BLaER1 (cell line): ENCODE results near the gene TRIM28.

Source experiments
- H3K27ac ChIP-seq: shearing (Covaris generic); formaldehyde crosslinking; 2 replicates; pipeline ENCODE4 v1.8.1; 2022
- H3K27me3 ChIP-seq: shearing (Covaris generic); formaldehyde crosslinking; 2 replicates; pipeline ENCODE4 v1.8.1; 2022
- H3K36me3 ChIP-seq: shearing (Covaris generic); formaldehyde crosslinking; 2 replicates; pipeline ENCODE4 v1.8.1; 2022
- H3K4me1 ChIP-seq: shearing (Covaris generic); formaldehyde crosslinking; 2 replicates; pipeline ENCODE4 v1.8.1; 2022
- H3K4me2 ChIP-seq: shearing (Covaris generic); formaldehyde crosslinking; 2 replicates; pipeline ENCODE4 v1.8.1; 2022
- H3K4me3 ChIP-seq: shearing (Covaris generic); formaldehyde crosslinking; 2 replicates; pipeline ENCODE4 v1.8.1; 2022
- H3K9ac ChIP-seq: shearing (Covaris generic); formaldehyde crosslinking; 2 replicates; pipeline ENCODE4 v1.8.1; 2022
- H3K9me3 ChIP-seq: shearing (Covaris generic); formaldehyde crosslinking; 2 replicates; pipeline ENCODE4 v1.8.1; 2022
- H4K20me1 ChIP-seq: shearing (Covaris generic); formaldehyde crosslinking; 2 replicates; pipeline ENCODE4 v1.8.1; 2022
- Cebpa-rat ChIP-seq: shearing (Covaris generic); IDR thresholded peaks from 2 replicates; pipeline ENCODE4 v1.8.1; 2022

Gene TRIM28

GRCh38 chr19:58554494-58555368 is 10.9 kb downstream of the TRIM28 start, which contains the start of gene CHMP2A:
Gene CHMP2A (minus strand): TSS chr19:58555105. CDS start chr19:58554212, 893 bp downstream.
- Histone ChIP-seq H3K4me3 (peak within 1 kb of the TSS; percentile 78), H3K36me3 (peaks cover 60% of the 10 kb centered on the region), H3K27me3 (no peaks in the 10 kb centered on the region), H3K4me1 (peaks cover 48% of the 10 kb centered on the region), H4K20me1 (peaks cover 66% of the 10 kb centered on the region), H3K9me3 (no peaks in the 10 kb centered on the region), H3K4me2 (peak within 1 kb of the TSS; percentile 89), H3K27ac (peak within 1 kb of the TSS; percentile 91), H3K9ac (peak within 1 kb of the TSS; percentile 91)
- peak; percentile 62 for TF ChIP-seq Cebpa-rat

- H3K4me3 ChIP-seq, result peak overlapping the region; percentile 78
- peaks cover 54% of the 10 kb centered on the region for H3K36me3 ChIP-seq
- TF ChIP-seq Cebpa-rat, result no peak
- H3K4me2 ChIP-seq, result peak overlapping the region; percentile 89
- H4K20me1 ChIP-seq, result peaks cover 59% of the 10 kb centered on the region
- H3K9me3 ChIP-seq, result no peaks in the 10 kb centered on the region
- H3K4me1 ChIP-seq, result peaks cover 48% of the 10 kb centered on the region
- H3K27me3 ChIP-seq, result no peaks in the 10 kb centered on the region
- peak overlapping the region; percentile 91 for H3K27ac ChIP-seq
- peak overlapping the region; percentile 91 for H3K9ac ChIP-seq
Measured at GRCh38 chr19:58555369-58555885, 11.6 kb downstream of the TRIM28 start.

- Histone ChIP-seq H3K9ac (peak overlapping the region; percentile 97), H3K27ac (peak overlapping the region; percentile 99)
Measured at GRCh38 chr19:58555920-58556621, 12.2 kb downstream of the TRIM28 start.

GRCh38 chr19:58556622-58557220 is 12.9 kb downstream of the TRIM28 start:
- Histone ChIP-seq H3K9ac (peak overlapping the region; percentile 97), H3K4me2 (peak overlapping the region; percentile 89), H3K4me1 (peaks cover 61% of the 10 kb centered on the region), H4K20me1 (peaks cover 46% of the 10 kb centered on the region), H3K27me3 (no peaks in the 10 kb centered on the region), H3K27ac (peak overlapping the region; percentile 99), H3K36me3 (peaks cover 41% of the 10 kb centered on the region), H3K4me3 (peak overlapping the region; percentile 95), H3K9me3 (no peaks in the 10 kb centered on the region)
- TF ChIP-seq Cebpa-rat, result no peak

More at GRCh38 chr19:58555920-58556621, 12.2 kb downstream of the TRIM28 start:
- Histone ChIP-seq H3K4me2 (peak overlapping the region; percentile 89), H4K20me1 (peaks cover 52% of the 10 kb centered on the region), H3K4me1 (peaks cover 55% of the 10 kb centered on the region), H3K36me3 (peaks cover 47% of the 10 kb centered on the region), H3K9me3 (no peaks in the 10 kb centered on the region), H3K4me3 (peak overlapping the region; percentile 95; the same call in 1 of the 2 replicates), H3K27me3 (no peaks in the 10 kb centered on the region)
- no peak for TF ChIP-seq Cebpa-rat

GRCh38 chr19:58557221-58558065 is 13.6 kb downstream of the TRIM28 start:
- Histone ChIP-seq H3K27ac (peak overlapping the region; percentile 99), H4K20me1 (peaks cover 39% of the 10 kb centered on the region), H3K36me3 (peaks cover 33% of the 10 kb centered on the region), H3K27me3 (no peaks in the 10 kb centered on the region), H3K4me1 (peaks cover 68% of the 10 kb centered on the region), H3K9me3 (no peaks in the 10 kb centered on the region), H3K4me2 (peak overlapping the region; percentile 89), H3K9ac (peak overlapping the region; percentile 97), H3K4me3 (peak overlapping the region; percentile 95)
- no peak for TF ChIP-seq Cebpa-rat

GRCh38 chr19:58558066-58558622 is 14.3 kb downstream of the TRIM28 start, which contains the start of gene UBE2M:
Gene UBE2M (minus strand): TSS chr19:58558611. CDS start chr19:58558381, 230 bp downstream.
- H3K9ac ChIP-seq, result peak within 1 kb of the TSS; percentile 97

GRCh38 chr19:58558623-58559274 is 14.9 kb downstream of the TRIM28 start:
- Histone ChIP-seq H3K36me3 (peaks cover 20% of the 10 kb centered on the region), H3K27me3 (no peaks in the 10 kb centered on the region), H3K4me1 (peaks cover 75% of the 10 kb centered on the region), H4K20me1 (peaks cover 26% of the 10 kb centered on the region), H3K4me2 (peak overlapping the region; percentile 89), H3K4me3 (peak overlapping the region; percentile 95), H3K9ac (peak overlapping the region; percentile 97), H3K9me3 (no peaks in the 10 kb centered on the region), H3K27ac (peak overlapping the region; percentile 99)
- TF ChIP-seq Cebpa-rat, result no peak

More at GRCh38 chr19:58558066-58558622, 14.3 kb downstream of the TRIM28 start, which contains the start of gene UBE2M:
- H4K20me1 ChIP-seq, result peaks cover 32% of the 10 kb centered on the region
- H3K4me3 ChIP-seq, result peak within 1 kb of the TSS; percentile 95
- no peaks in the 10 kb centered on the region for H3K27me3 ChIP-seq
- peaks cover 26% of the 10 kb centered on the region for H3K36me3 ChIP-seq
- H3K4me2 ChIP-seq, result peak within 1 kb of the TSS; percentile 89
- no peak for TF ChIP-seq Cebpa-rat
- peak within 1 kb of the TSS; percentile 99 for H3K27ac ChIP-seq
- no peaks in the 10 kb centered on the region for H3K9me3 ChIP-seq
- H3K4me1 ChIP-seq, result peaks cover 75% of the 10 kb centered on the region
